ENCODE data around the gene SUB1.
"Not testable (repeated sequence)": the region's sequence is repeated elsewhere in the genome, so short reads cannot be mapped to it uniquely, and the experiment has no call there.

The SUB1 gene

GRCh38 chr5:32566319-32567111 is 18.8 kb upstream of the SUB1 start:
- no peak for DNase-seq

GRCh38 chr5:32571128-32571527 is 14.2 kb upstream of the SUB1 start:
- DNase-seq = no peak

- no peak for DNase-seq
Observed at GRCh38 chr5:32572778-32573480, 12.4 kb upstream of the SUB1 start.

GRCh38 chr5:32573481-32573854 is 11.9 kb upstream of the SUB1 start:
- not testable (repeated sequence) for DNase-seq

- DNase-seq = no peak
Observed at GRCh38 chr5:32574540-32575175, 10.7 kb upstream of the SUB1 start.

GRCh38 chr5:32578363-32578762 is 7.0 kb upstream of the SUB1 start:
- DNase-seq = no peak

GRCh38 chr5:32578764-32579163 is 6.6 kb upstream of the SUB1 start:
- no peak for DNase-seq

- no peak for DNase-seq
Observed at GRCh38 chr5:32581010-32581785, 4.2 kb upstream of the SUB1 start.

GRCh38 chr5:32583582-32584232 is 1.6 kb upstream of the SUB1 start:
- no peak for DNase-seq

- no peak for DNase-seq
Observed at GRCh38 chr5:32584646-32585045, 711 bp upstream of the SUB1 start.

- DNase-seq = no peak
Observed at GRCh38 chr5:32585122-32585445, 273 bp upstream of the SUB1 start.

GRCh38 chr5:32586276-32586599 is 881 bp downstream of the SUB1 start:
- DNase-seq = no peak

- no peak for DNase-seq
Observed at GRCh38 chr5:32587067-32587551, 1.8 kb downstream of the SUB1 start.

GRCh38 chr5:32589416-32589815 is 4.1 kb downstream of the SUB1 start:
- DNase-seq = no peak

- DNase-seq = peak; percentile 66
Observed at GRCh38 chr5:32589942-32590869, 4.8 kb downstream of the SUB1 start.

GRCh38 chr5:32595118-32595517 is 9.8 kb downstream of the SUB1 start:
- DNase-seq = no peak

- no peak for DNase-seq
Observed at GRCh38 chr5:32597041-32597629, 11.8 kb downstream of the SUB1 start.

- no peak for DNase-seq
Observed at GRCh38 chr5:32598260-32598937, 13.0 kb downstream of the SUB1 start.

GRCh38 chr5:32598997-32599549 is 13.7 kb downstream of the SUB1 start:
- DNase-seq = no peak

GRCh38 chr5:32600054-32600622 is 14.8 kb downstream of the SUB1 start:
- DNase-seq = peak; percentile 98
